RWPE1 (cell line): ENCODE data around the gene TDRD6.
A peak's percentile ranks its signal among the peaks of the same experiment; 100 is the strongest.

Experiments used
- CTCF ChIA-PET: fragments of 350-600 bp; sonication (Branson Sonifier 250); formaldehyde crosslinking; extraction: SDS; loops from one replicate; lab custom pipeline; 2021; lab: Yijun Ruan, JAX
- POLR2A ChIA-PET: fragments of 400-600 bp; formaldehyde crosslinking; extraction: SDS; loops from one replicate; lab custom pipeline; 2020; ENCODE audit warnings: antibody characterized with exemption; ENCODE audit not compliant: low non-redundant PET; lab: Yijun Ruan, JAX
- DNase-seq: peaks from one replicate; pipeline ENCODE4 v3.0.0; 2012; ENCODE audit warnings: low spot score
- H3K27ac ChIP-seq: fragments of 450-650 bp; 2 replicates; pipeline ENCODE4 v1.5.1; 2017
- CTCF ChIP-seq: fragments of 450-650 bp; conservative IDR thresholded peaks from 2 replicates; pipeline ENCODE4 v1.5.1; 2017; ENCODE audit warnings: low read depth, mild to moderate bottlenecking

Gene TDRD6

DNA sequence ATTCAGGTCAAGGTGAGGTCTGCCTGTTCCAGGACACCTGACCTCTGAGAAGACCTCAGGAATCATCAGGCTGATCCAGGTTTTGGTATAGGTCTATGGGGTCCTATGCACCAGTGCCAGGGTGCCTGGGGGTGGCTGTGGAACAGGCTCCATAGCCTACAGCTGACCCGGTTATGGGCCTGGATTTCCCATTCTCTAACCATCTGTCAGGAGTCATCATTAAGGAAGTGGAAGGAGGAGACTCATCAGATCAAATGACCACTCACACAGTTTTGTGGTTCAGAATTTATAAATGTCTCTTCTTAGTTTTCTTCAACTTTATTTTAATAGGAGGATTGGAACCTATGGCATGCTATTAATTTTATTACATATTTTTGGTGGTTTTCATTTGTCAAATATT, 32.7 kb downstream of the TDRD6 start:
- H3K27ac ChIP-seq, result no peak overlapping the region
- DNase-seq, result no peak
- POLR2A ChIA-PET, result no interaction called here
- CTCF ChIA-PET, result interaction anchor here (0.6 kb wide), 1 partner anchor 707 kb away, joined by 3 read pairs; no protein-coding TSS in a partner anchor
- no peak for TF ChIP-seq CTCF

- POLR2A ChIA-PET, result no interaction called here
- CTCF ChIA-PET, result no interaction called here
- no peak for TF ChIP-seq CTCF
- no peak for DNase-seq
- H3K27ac ChIP-seq, result no peak overlapping the region
These were observed 42.2 kb downstream of the TDRD6 start for GRCh38 chr6:46729787-46730326.

- DNase-seq, result no peak
- TF ChIP-seq CTCF, result no peak
- CTCF ChIA-PET, result no interaction called here
- H3K27ac ChIP-seq, result no peak overlapping the region
- POLR2A ChIA-PET, result no interaction called here
These were observed 43.3 kb downstream of the TDRD6 start for GRCh38 chr6:46730921-46731461.

DNA sequence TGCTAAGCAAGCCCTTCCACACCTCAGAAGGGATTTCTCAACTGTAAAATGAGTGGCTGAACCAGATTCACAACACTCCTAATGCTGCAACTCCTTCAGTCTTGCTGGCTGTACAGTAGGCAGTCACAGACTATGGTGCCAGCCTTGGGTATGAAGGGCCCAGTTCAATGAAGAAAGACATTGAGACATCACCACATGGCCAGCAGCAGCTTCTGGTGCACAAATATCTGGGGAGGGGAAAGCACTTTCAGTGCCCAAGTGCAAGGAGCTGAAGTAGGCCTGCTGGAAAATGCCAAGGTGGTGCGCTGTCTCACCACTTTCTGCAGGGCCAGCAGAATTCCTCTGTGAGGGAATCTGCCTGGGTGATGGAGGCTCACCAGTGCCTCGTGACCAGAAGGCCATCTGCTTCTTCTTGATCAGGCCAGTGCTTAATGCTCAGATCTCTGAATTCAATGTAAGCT, 45.7 kb downstream of the TDRD6 start:
- ChIA-PET POLR2A (no interaction called here), CTCF (interaction anchor here (1.3 kb wide), 1 partner anchor 14 kb away, joined by 3 read pairs; no protein-coding TSS in a partner anchor)
- TF ChIP-seq CTCF, result no peak
- H3K27ac ChIP-seq, result no peak overlapping the region
- DNase-seq, result no peak

DNA sequence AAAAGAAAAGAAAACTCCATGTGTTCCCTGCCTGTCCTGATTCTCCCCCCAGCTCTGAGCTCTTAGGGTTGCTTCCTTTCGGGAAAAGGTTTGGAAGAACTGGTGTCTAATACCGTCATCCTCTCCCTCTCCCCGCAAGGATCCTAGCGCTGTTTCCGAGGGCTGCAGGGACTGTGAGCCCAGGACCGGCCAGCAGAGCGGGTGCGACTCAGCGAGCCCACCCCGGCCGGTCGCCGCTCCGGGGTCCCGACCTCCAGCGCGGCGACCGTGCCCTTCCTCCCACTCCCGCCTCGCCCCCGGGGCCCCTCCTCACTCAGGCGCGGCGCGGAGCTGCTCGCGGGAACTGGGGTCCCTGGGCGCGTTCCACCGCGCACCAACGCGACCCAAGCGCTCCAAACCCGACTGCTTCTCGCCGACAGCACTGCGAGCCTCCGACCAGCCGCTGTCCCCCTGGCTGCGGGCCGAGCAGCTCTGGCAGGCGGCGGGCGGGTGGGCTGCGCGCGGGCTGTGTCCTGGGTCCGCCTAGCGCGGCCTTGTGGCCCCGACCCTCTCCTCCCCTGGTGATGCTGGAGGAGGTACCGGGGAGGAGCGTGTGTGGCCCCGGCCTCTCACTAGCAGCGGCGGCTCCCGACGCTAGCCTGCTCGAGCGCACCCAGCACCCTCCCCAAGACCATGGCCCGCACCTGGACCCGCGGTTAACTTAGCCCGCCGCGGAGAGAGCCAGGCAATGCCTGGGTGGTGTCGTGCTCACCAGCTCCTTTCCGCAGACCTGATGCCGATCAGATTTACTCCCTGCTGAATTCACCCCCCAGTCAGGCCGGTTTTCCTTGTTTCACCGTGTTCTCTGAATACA, 47.4 kb downstream of the TDRD6 start, which contains the start of gene PLA2G7:
Gene PLA2G7 (minus strand): TSS at position 509 of the 853 bp plus-strand sequence. CDS start 12,484 bp downstream, outside the sequence.
- peak; percentile 36 for DNase-seq
- CTCF ChIA-PET, result interaction anchor here (0.6 to 1.3 kb wide), 4 partner anchors 16 to 343 kb away, joined by 3 read pairs; no protein-coding TSS in a partner anchor
- TF ChIP-seq CTCF, result no peak
- no peak within 1 kb of the TSS for H3K27ac ChIP-seq
- POLR2A ChIA-PET, result no interaction called here

DNA sequence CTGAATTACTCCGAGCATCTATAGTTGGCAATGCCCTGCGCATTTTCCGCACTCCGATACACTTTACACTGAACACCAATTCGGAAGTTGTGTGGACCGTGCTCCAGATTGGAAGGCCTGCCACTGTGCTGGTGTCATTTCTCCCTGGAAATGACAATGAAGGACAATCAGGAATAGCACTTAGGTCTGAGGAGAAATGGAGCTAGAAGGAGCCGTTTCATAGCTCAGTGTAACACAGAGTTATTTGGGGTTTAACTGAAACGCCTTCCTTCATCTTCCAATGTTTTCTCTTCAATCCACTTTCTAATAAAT, 48.0 kb downstream of the TDRD6 start:
- CTCF ChIA-PET, result no interaction called here
- POLR2A ChIA-PET, result no interaction called here
- no peak for TF ChIP-seq CTCF
- H3K27ac ChIP-seq, result no peak overlapping the region
- no peak for DNase-seq
